22Rv1 (cell line): ENCODE results near the gene NECAB2.

Experiments
- H3K27ac ChIP-seq: fragments of 450-650 bp; 2 replicates; pipeline ENCODE4 v1.5.1; 2017
- ZFX ChIP-seq: fragments of 450-650 bp; IDR thresholded peaks from 2 replicates; pipeline ENCODE4 v1.6.1; 2017; ENCODE audit warnings: antibody characterized with exemption, borderline replicate concordance
- TF ChIP-seq, protein P1 (sequence below): fragments of 450-650 bp; IDR thresholded peaks from 2 replicates; pipeline ENCODE4 v1.5.1; 2017; ENCODE audit warnings: mild to moderate bottlenecking

NECAB2 gene

DNA sequence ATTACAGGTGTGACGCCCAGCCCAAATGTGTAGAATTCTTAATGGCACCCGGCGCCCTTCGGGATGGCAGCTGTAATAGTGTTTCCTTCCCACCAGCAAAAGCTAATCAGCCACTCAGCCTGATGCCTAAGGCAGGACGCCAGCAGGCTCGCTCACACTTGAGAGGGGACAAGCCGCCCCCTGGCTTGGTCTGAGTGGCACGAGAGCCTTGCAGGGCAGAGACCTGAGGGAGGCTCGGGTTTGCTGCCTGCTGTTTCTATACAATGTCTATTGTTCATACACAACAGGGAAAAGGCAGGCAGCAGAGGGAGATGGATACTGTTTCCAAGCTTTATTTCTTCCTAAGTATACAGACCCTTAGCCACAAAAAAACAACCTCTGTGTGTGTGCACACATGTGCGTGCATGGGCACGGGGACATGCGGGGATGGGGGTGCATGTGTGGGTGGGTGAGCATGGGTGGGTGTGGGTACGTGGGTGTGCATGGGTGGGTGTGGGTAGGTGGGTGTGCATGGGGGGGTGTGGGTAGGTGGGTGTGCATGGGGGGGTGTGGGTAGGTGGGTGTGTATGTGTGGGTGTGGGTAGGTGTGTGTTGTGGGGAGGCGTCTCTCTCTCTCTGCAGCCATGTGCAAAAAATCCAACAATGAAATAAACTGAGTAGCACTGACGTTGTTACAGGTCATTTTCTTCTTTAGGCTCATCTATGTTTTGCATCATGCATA, 64.6 kb downstream of the NECAB2 start:
- TF ChIP-seq ZFX, result no peak
- TF ChIP-seq, protein P1, sequence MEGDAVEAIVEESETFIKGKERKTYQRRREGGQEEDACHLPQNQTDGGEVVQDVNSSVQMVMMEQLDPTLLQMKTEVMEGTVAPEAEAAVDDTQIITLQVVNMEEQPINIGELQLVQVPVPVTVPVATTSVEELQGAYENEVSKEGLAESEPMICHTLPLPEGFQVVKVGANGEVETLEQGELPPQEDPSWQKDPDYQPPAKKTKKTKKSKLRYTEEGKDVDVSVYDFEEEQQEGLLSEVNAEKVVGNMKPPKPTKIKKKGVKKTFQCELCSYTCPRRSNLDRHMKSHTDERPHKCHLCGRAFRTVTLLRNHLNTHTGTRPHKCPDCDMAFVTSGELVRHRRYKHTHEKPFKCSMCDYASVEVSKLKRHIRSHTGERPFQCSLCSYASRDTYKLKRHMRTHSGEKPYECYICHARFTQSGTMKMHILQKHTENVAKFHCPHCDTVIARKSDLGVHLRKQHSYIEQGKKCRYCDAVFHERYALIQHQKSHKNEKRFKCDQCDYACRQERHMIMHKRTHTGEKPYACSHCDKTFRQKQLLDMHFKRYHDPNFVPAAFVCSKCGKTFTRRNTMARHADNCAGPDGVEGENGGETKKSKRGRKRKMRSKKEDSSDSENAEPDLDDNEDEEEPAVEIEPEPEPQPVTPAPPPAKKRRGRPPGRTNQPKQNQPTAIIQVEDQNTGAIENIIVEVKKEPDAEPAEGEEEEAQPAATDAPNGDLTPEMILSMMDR, result no peak
- H3K27ac ChIP-seq, result no peak overlapping the region

GRCh38 chr16:84033251-84034195, 65.5 kb downstream of the NECAB2 start:
- no peak overlapping the region for H3K27ac ChIP-seq
- TF ChIP-seq, protein P1, result no peak

GRCh38 chr16:84034516-84034915, 66.5 kb downstream of the NECAB2 start:
- H3K27ac ChIP-seq, result no peak overlapping the region
- TF ChIP-seq ZFX, result no peak
- TF ChIP-seq, protein P1, result no peak

DNA sequence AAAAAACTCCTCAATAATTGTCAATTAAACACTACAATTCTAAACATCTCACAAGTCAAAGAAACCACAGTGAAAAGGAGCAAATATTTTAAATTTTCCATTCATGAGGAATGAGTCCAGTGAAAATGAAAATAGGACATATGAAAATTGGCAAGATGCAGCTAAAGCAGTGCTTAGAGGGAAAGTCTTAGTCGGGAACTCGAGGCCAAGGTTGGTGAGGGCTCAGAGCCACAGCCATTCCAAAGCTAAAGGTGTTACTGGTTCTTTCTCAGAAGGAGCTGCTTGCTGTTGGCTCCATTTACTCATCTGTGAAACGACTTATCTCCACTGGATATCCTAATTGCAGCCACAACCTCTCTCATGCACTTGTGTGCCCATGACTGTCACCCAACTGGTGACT, 68.1 kb downstream of the NECAB2 start:
- TF ChIP-seq, protein P1, result no peak
- TF ChIP-seq ZFX, result no peak
- no peak overlapping the region for H3K27ac ChIP-seq

- TF ChIP-seq ZFX, result no peak
- TF ChIP-seq, protein P1, result no peak
These were observed 69.0 kb downstream of the NECAB2 start for GRCh38 chr16:84036982-84037425.

GRCh38 chr16:84038469-84038868, 70.4 kb downstream of the NECAB2 start:
- TF ChIP-seq, protein P1, result no peak
- TF ChIP-seq ZFX, result no peak
- H3K27ac ChIP-seq, result no peak overlapping the region

More at GRCh38 chr16:84036982-84037425, 69.0 kb downstream of the NECAB2 start:
- no peak overlapping the region for H3K27ac ChIP-seq
